GM18505 (cell line): ENCODE measurements around the gene C1orf159.
"Not testable (repeated sequence)": the region's sequence is repeated elsewhere in the genome, so short reads cannot be mapped to it uniquely, and the experiment has no call there.

Experiments used
- ATAC-seq: cut with Tn5 transposase; IDR thresholded peaks from one replicate; pipeline ENCODE4 v1.9.1; 2021; ENCODE audit not compliant: unreplicated experiment
- POLR2A ChIP-seq: IDR thresholded peaks from 4 replicates; pipeline ENCODE4 v1.6.1; 2011; ENCODE audit warnings: borderline replicate concordance; ENCODE audit not compliant: insufficient read depth, insufficient read length; ENCODE audit errors: extremely low read depth

The C1orf159 gene

GRCh38 chr1:1156140-1157032 lies 40.5 kb upstream of the C1orf159 start:
- TF ChIP-seq POLR2A = no peak
- ATAC-seq = no peak

- ATAC-seq = no peak
- no peak for TF ChIP-seq POLR2A
Measured at GRCh38 chr1:1155258-1155657, 39.4 kb upstream of the C1orf159 start.

GRCh38 chr1:1153874-1154273 lies 38.0 kb upstream of the C1orf159 start:
- no peak for TF ChIP-seq POLR2A
- no peak for ATAC-seq

- not testable (repeated sequence) for ATAC-seq
Measured at GRCh38 chr1:1153215-1153614, 37.3 kb upstream of the C1orf159 start.

GRCh38 chr1:1152431-1152830 lies 36.5 kb upstream of the C1orf159 start:
- not testable (repeated sequence) for ATAC-seq

GRCh38 chr1:1151306-1151705 lies 35.4 kb upstream of the C1orf159 start:
- ATAC-seq = no peak

GRCh38 chr1:1150100-1150499 lies 34.2 kb upstream of the C1orf159 start:
- no peak for TF ChIP-seq POLR2A
- no peak for ATAC-seq

More at GRCh38 chr1:1151306-1151705, 35.4 kb upstream of the C1orf159 start:
- TF ChIP-seq POLR2A = no peak

GRCh38 chr1:1149416-1149815 lies 33.5 kb upstream of the C1orf159 start:
- TF ChIP-seq POLR2A = no peak
- no peak for ATAC-seq

- TF ChIP-seq POLR2A = no peak
- ATAC-seq = no peak
Measured at GRCh38 chr1:1148569-1148968, 32.7 kb upstream of the C1orf159 start.

- ATAC-seq = no peak
Measured at GRCh38 chr1:1148061-1148460, 32.2 kb upstream of the C1orf159 start.

GRCh38 chr1:1146596-1146995 lies 30.7 kb upstream of the C1orf159 start:
- TF ChIP-seq POLR2A = no peak
- ATAC-seq = no peak

More at GRCh38 chr1:1148061-1148460, 32.2 kb upstream of the C1orf159 start:
- no peak for TF ChIP-seq POLR2A

GRCh38 chr1:1146026-1146425 lies 30.1 kb upstream of the C1orf159 start:
- no peak for TF ChIP-seq POLR2A
- ATAC-seq = no peak

- ATAC-seq = no peak
- no peak for TF ChIP-seq POLR2A
Measured at GRCh38 chr1:1145547-1145914, 29.6 kb upstream of the C1orf159 start.

- ATAC-seq = no peak
- TF ChIP-seq POLR2A = no peak
Measured at GRCh38 chr1:1144843-1145546, 29.1 kb upstream of the C1orf159 start.
